Left lung (tissue), 10 donors: ENCODE measurements around the gene RAB3D. TPM values are rescaled to one million over a fixed set of nuclear protein-coding genes. Genes with fewer than 3 reads are reported as not detected.

Experiments
- ATAC-seq: fragments of 200-7000 bp; cut with Tn5 transposase; one replicate; pipeline ENCODE4 v1.9.1; 2020; ENCODE audit warnings: moderate library complexity
- DNase-seq, 4 donors: peaks; one replicate each; pipeline ENCODE4 v3.0.0-alpha.2; 2013 to 2020
- H3K27ac ChIP-seq, 2 donors: fragments of 200-600 bp; sonication (generic) in 1 of 2; one replicate each; pipeline versions ENCODE4 v1.5.0 to v1.8.0; 2020 to 2021
- H3K27me3 ChIP-seq, 2 donors: fragments of 200-600 bp; sonication (generic) in 1 of 2; one replicate each; pipeline versions ENCODE4 v1.5.0 to v1.8.0; 2020 to 2021
- H3K36me3 ChIP-seq, 2 donors: fragments of 200-600 bp; sonication (generic) in 1 of 2; one replicate each; pipeline versions ENCODE4 v1.5.0 to v1.8.0; 2020 to 2021
- H3K4me1 ChIP-seq, 2 donors: fragments of 200-600 bp; one replicate each; pipeline ENCODE4 v1.8.0; 2021
- H3K4me3 ChIP-seq, 2 donors: fragments of 200-600 bp; sonication (generic) in 1 of 2; one replicate each; pipeline versions ENCODE4 v1.5.0 to v1.8.0; 2020 to 2021; ENCODE audit warnings: mild to moderate bottlenecking in 1 of 2
- H3K9me3 ChIP-seq, 2 donors: fragments of 200-600 bp; sonication (generic) in 1 of 2; one replicate each; pipeline versions ENCODE4 v1.5.0 to v1.8.0; 2020 to 2021
- intact Hi-C, 2 donors: fragments of 100-400 bp; cut with DNase I; formaldehyde crosslinking; loops; one replicate each; pipeline versions ENCODE4 v1.11.2 to v1.14.2; 2022
- polyA plus RNA-seq, 6 donors: library from polyadenylated mRNA; unstranded; fragments of 120-200 nt; gene quantifications; one replicate each; pipeline ENCODE4 v1.2.1, GENCODE V29; 2013; ENCODE audit not compliant: insufficient read length in 6 of 6
- total RNA-seq, 2 donors: library from RNA; stranded (reverse); fragmentation: NEBNext Ultra II Directional; extraction: Animal tissue kit (Norgen Biotek cat#: 25700); gene quantifications; one replicate each; pipeline ENCODE4 v1.2.1, GENCODE V29; 2021
- TF ChIP-seq, protein P1 (sequence below), 2 donors: fragments of 200-600 bp; sonication (generic) in 1 of 2; IDR thresholded peaks; one replicate each; pipeline versions ENCODE4 v1.5.0 to v1.8.0; 2021; ENCODE audit warnings: antibody characterized with exemption in 2 of 2
- donor health status: DM: no; HTN: yes; CAD: no.
- donor health status: DM: no; HTN: no; CAD: no.

The RAB3D gene
- total and polyA plus RNA-seq, 8 donors, result 16.3 to 71.6 (median 19.3) TPM

DNA sequence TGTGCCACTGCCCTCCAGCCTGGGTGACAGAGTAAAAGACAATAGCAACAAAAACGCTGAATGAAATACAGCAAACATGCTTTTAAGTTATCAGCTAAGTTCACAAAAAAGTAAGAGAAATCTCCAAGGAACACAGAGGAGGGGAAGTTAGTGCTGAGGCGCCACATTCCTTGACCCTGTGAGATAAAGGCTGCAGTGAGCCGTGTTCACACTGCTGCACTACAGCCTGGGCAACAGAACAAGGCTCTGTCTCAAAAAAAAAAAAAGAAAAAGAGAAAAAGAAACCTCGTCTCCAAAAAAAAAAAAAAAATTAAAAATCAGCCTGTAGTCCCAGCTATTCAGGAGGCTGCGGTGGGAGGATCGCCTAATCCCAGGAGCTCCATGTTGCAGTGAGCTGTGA, 60.8 kb downstream of the RAB3D start:
- TF ChIP-seq, protein P1, sequence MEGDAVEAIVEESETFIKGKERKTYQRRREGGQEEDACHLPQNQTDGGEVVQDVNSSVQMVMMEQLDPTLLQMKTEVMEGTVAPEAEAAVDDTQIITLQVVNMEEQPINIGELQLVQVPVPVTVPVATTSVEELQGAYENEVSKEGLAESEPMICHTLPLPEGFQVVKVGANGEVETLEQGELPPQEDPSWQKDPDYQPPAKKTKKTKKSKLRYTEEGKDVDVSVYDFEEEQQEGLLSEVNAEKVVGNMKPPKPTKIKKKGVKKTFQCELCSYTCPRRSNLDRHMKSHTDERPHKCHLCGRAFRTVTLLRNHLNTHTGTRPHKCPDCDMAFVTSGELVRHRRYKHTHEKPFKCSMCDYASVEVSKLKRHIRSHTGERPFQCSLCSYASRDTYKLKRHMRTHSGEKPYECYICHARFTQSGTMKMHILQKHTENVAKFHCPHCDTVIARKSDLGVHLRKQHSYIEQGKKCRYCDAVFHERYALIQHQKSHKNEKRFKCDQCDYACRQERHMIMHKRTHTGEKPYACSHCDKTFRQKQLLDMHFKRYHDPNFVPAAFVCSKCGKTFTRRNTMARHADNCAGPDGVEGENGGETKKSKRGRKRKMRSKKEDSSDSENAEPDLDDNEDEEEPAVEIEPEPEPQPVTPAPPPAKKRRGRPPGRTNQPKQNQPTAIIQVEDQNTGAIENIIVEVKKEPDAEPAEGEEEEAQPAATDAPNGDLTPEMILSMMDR (IDR thresholded peaks at IDR 0.05), result no peak
- intact Hi-C loops, result no loop called here
- Histone ChIP-seq H3K4me1 (peaks cover 0 to 14% of the 10 kb centered on the region in 2 donors), H3K9me3 (no peaks in the 10 kb centered on the region), H3K36me3 (no peaks in the 10 kb centered on the region), H3K4me3 (no peak overlapping the region), H3K27ac (no peak overlapping the region), H3K27me3 (peaks cover 0 to 52% of the 10 kb centered on the region in 2 donors)
- DNase-seq (no peak), ATAC-seq (no peak)

DNA sequence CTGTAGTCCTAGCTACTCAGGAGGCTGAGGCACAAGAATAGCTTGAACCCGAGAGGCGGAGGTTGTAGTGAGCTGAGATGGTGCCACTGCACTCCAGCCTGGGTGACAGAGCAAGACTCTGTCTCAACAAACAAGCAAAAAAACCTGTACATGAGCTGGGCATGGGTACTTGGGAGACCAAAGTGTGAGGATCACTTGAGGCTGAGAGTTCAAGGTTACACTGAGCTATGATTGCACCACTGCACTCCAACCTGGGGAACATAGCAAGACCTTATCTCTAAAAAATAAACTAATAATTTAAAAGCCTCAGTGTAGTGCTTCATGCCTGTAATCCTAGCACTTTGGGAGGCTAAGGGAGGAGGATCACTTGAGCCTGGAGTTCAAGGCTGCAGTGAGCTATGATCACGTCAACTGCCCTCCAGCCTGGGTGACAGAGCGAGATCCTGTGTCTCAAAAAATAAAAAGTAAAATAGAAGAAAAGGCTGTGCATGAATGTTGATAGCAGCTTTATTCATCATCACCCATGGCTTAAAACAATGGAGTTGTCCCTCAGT, 64.8 kb downstream of the RAB3D start:
- Histone ChIP-seq H3K27me3 (peaks cover 0 to 29% of the 10 kb centered on the region in 2 donors), H3K4me3 (no peak overlapping the region), H3K9me3 (no peaks in the 10 kb centered on the region), H3K4me1 (peaks cover 0 to 8% of the 10 kb centered on the region in 2 donors), H3K27ac (no peak overlapping the region), H3K36me3 (no peaks in the 10 kb centered on the region)
- intact Hi-C loops, result no loop called here
- ATAC-seq, result no peak
- no peak for DNase-seq
- TF ChIP-seq, protein P1 (IDR thresholded peaks at IDR 0.05), result no peak

DNA sequence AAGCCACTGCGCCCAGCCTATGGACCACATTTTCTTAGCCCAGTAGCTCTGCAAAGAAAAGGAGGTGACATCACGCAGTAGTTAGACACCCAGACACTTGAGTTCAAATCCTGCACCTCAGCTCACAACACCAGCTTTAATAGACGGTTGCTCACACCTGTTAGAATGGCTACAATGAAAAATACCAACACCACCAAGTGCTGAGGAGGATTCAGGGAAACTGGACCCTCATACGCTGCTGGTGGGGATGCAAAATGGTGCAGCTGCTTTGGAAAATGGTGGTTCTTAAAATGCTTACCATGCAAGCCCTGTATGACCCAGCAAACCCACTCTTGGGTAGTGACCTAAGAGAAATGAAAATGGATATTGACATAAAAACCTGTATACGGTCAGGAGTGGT, 65.5 kb downstream of the RAB3D start:
- no peak for ATAC-seq

DNA sequence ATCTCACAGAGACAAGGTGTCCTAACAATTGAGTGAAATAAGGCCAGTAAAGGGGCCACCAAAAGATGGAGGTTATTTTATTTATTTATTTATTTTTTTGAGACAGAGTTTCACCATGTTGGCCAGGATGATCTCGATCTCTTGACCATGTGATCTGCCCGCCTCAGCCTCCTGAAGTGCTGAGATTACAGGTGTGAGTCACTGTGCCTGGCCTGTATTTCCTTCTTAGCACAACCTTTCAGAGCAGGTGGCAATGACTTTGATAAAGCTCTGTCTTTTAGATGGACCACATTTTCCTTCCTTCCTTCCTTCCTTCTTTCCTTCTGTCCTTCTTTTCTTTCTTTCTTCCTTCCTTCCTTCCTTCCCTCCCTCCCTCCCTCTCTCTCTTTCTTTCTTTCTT, 66.2 kb downstream of the RAB3D start:
- peaks cover 0 to 31% of the 10 kb centered on the region in 2 donors for H3K27me3 ChIP-seq
- no peak for DNase-seq
- no peaks in the 10 kb centered on the region for H3K36me3 ChIP-seq
- H3K27ac ChIP-seq, result no peak overlapping the region
- H3K4me3 ChIP-seq, result no peak overlapping the region
- intact Hi-C loops, result no loop called here
- TF ChIP-seq, protein P1 (IDR thresholded peaks at IDR 0.05), result no peak
- H3K9me3 ChIP-seq, result no peaks in the 10 kb centered on the region
- H3K4me1 ChIP-seq, result no peaks in the 10 kb centered on the region
- no peak for ATAC-seq

More for the DNA sequence above, 65.5 kb downstream of the RAB3D start:
- no peak overlapping the region for H3K27ac ChIP-seq
- no peak for DNase-seq
- H3K4me1 ChIP-seq, result peaks cover 0 to 2% of the 10 kb centered on the region in 2 donors
- H3K4me3 ChIP-seq, result no peak overlapping the region
- intact Hi-C loops, result no loop called here
- no peaks in the 10 kb centered on the region for H3K9me3 ChIP-seq
- TF ChIP-seq, protein P1 (IDR thresholded peaks at IDR 0.05), result no peak
- H3K27me3 ChIP-seq, result peaks cover 0 to 33% of the 10 kb centered on the region in 2 donors
- H3K36me3 ChIP-seq, result no peaks in the 10 kb centered on the region

Other genes with a start within 250 kb of the RAB3D start
- 10 to 100 TPM in 1 of 2 donors, 1 to 10 TPM in 1; 5.4 to 12.1 TPM for gene SPC24, start 183.9 kb downstream of the RAB3D start, total RNA-seq
- gene SPC24, start 183.9 kb downstream of the RAB3D start, polyA plus RNA-seq, result 10 to 100 TPM; 14.5 to 40.2 (median 24.6) TPM
- gene KANK2, start 142.1 kb downstream of the RAB3D start, total RNA-seq, result 100 to 1,000 TPM; 179 to 194 TPM
- 100 to 1,000 TPM; 239 to 286 (median 268) TPM for gene KANK2, start 142.1 kb downstream of the RAB3D start, polyA plus RNA-seq
- gene ANGPTL8, start 100.0 kb downstream of the RAB3D start, total RNA-seq, result not detected
- 1 to 10 TPM in 4 of 6 donors, under 1 TPM in 2; 0.49 to 1.3 (median 1.0) TPM for gene ANGPTL8, start 100.0 kb downstream of the RAB3D start, polyA plus RNA-seq
- 10 to 100 TPM; 65.6 to 97.9 TPM for gene DOCK6, start 77.1 kb downstream of the RAB3D start, total RNA-seq
- 100 to 1,000 TPM in 1 of 6 donors, 10 to 100 TPM in 5; 68.4 to 111 (median 79.1) TPM for gene DOCK6, start 77.1 kb downstream of the RAB3D start, polyA plus RNA-seq
- not detected for gene TSPAN16, start 43.5 kb downstream of the RAB3D start, total RNA-seq
- gene TSPAN16, start 43.5 kb downstream of the RAB3D start, polyA plus RNA-seq, result under 1 TPM in 1 of 6 donors, not detected in 5; 0.26 TPM
- gene TMEM205, start 6.6 kb upstream of the RAB3D start, total RNA-seq, result 10 to 100 TPM; 71.4 to 88.0 TPM
- 10 to 100 TPM; 77.0 to 83.4 (median 79.0) TPM for gene TMEM205, start 6.6 kb upstream of the RAB3D start, polyA plus RNA-seq
- 10 to 100 TPM; 29.9 to 32.8 TPM for gene CCDC159, start 6.9 kb upstream of the RAB3D start, total RNA-seq
- 10 to 100 TPM; 38.1 to 56.4 (median 48.3) TPM for gene CCDC159, start 6.9 kb upstream of the RAB3D start, polyA plus RNA-seq
- 10 to 100 TPM; 31.0 to 36.3 TPM for gene PLPPR2, start 15.8 kb upstream of the RAB3D start, total RNA-seq
- 10 to 100 TPM; 19.5 to 32.2 (median 23.7) TPM for gene PLPPR2, start 15.8 kb upstream of the RAB3D start, polyA plus RNA-seq
- 1 to 10 TPM; 3.1 to 3.2 TPM for gene SWSAP1, start 35.0 kb upstream of the RAB3D start, total RNA-seq
- 1 to 10 TPM; 1.8 to 3.0 (median 2.7) TPM for gene SWSAP1, start 35.0 kb upstream of the RAB3D start, polyA plus RNA-seq
- 10 to 100 TPM in 1 of 2 donors, 1 to 10 TPM in 1; 9.6 to 18.0 TPM for gene EPOR, start 44.7 kb upstream of the RAB3D start, total RNA-seq
- gene EPOR, start 44.7 kb upstream of the RAB3D start, polyA plus RNA-seq, result 10 to 100 TPM; 23.6 to 32.3 (median 30.3) TPM
- gene RGL3, start 79.7 kb upstream of the RAB3D start, total RNA-seq, result 10 to 100 TPM; 35.7 to 68.2 TPM
- 10 to 100 TPM; 32.9 to 62.8 (median 56.6) TPM for gene RGL3, start 79.7 kb upstream of the RAB3D start, polyA plus RNA-seq
- gene ODAD3, start 95.5 kb upstream of the RAB3D start, total RNA-seq, result 1 to 10 TPM in 1 of 2 donors, under 1 TPM in 1; 0.55 to 2.1 TPM
- gene ODAD3, start 95.5 kb upstream of the RAB3D start, polyA plus RNA-seq, result 1 to 10 TPM in 5 of 6 donors, under 1 TPM in 1; 0.84 to 2.6 (median 1.9) TPM
- 100 to 1,000 TPM; 286 to 303 TPM for gene PRKCSH, start 96.0 kb upstream of the RAB3D start, total RNA-seq
- 100 to 1,000 TPM; 273 to 338 (median 306) TPM for gene PRKCSH, start 96.0 kb upstream of the RAB3D start, polyA plus RNA-seq
- gene ELAVL3, start 141.4 kb upstream of the RAB3D start, total RNA-seq, result under 1 TPM in 1 of 2 donors, not detected in 1; 0.21 TPM
- gene ELAVL3, start 141.4 kb upstream of the RAB3D start, polyA plus RNA-seq, result under 1 TPM; 0.04 to 0.31 (median 0.15) TPM
- 1 to 10 TPM; 7.7 to 8.4 TPM for gene ZNF653, start 166.2 kb upstream of the RAB3D start, total RNA-seq
- gene ZNF653, start 166.2 kb upstream of the RAB3D start, polyA plus RNA-seq, result 10 to 100 TPM in 2 of 6 donors, 1 to 10 TPM in 4; 7.3 to 10.1 (median 8.3) TPM
- gene ECSIT, start 189.5 kb upstream of the RAB3D start, total RNA-seq, result 10 to 100 TPM; 37.4 to 44.6 TPM
- 10 to 100 TPM; 32.6 to 40.8 (median 36.0) TPM for gene ECSIT, start 189.5 kb upstream of the RAB3D start, polyA plus RNA-seq
- gene CNN1, start 199.2 kb upstream of the RAB3D start, total RNA-seq, result 10 to 100 TPM; 33.1 to 37.0 TPM
- 10 to 100 TPM in 1 of 6 donors, 1 to 10 TPM in 5; 4.5 to 15.9 (median 7.5) TPM for gene CNN1, start 199.2 kb upstream of the RAB3D start, polyA plus RNA-seq
- gene ELOF1, start 219.6 kb upstream of the RAB3D start, total RNA-seq, result 10 to 100 TPM; 50.4 to 53.4 TPM
- 10 to 100 TPM; 38.0 to 49.4 (median 46.7) TPM for gene ELOF1, start 219.6 kb upstream of the RAB3D start, polyA plus RNA-seq
- 100 to 1,000 TPM; 242 to 299 TPM for gene ACP5, start 238.0 kb upstream of the RAB3D start, total RNA-seq
- gene ACP5, start 238.0 kb upstream of the RAB3D start, polyA plus RNA-seq, result 1 to 10 TPM; 1.5 to 5.5 (median 3.1) TPM